SK-N-MC (cell line): ENCODE results near the gene MACROD2.

Experiments used
- DNase-seq: peaks from one replicate; pipeline ENCODE4 v3.0.0-alpha.2; 2011; ENCODE audit warnings: low read depth, low spot score
- H3K27ac ChIP-seq: fragments of 200-600 bp; sonication (generic); 2 replicates; pipeline ENCODE4 v1.5.1; 2016; ENCODE audit warnings: mixed run types
- H3K36me3 ChIP-seq: fragments of 200-600 bp; sonication (generic); 2 replicates; pipeline ENCODE4 v1.6.1; 2017; ENCODE audit warnings: antibody characterized with exemption, low read length, mixed read lengths; ENCODE audit not compliant: insufficient read depth
- H3K4me3 ChIP-seq: fragments of 200-600 bp; sonication (generic); 2 replicates; pipeline ENCODE4 v1.5.1; 2016
- H3K9ac ChIP-seq: fragments of 200-600 bp; sonication (generic); 2 replicates; pipeline ENCODE4 v1.8.0; 2017; ENCODE audit warnings: mixed run types, mixed read lengths; ENCODE audit not compliant: insufficient read length
- H3K9me3 ChIP-seq: fragments of 200-600 bp; sonication (generic); 2 replicates; pipeline ENCODE4 v1.6.1; 2017; ENCODE audit warnings: low read depth, mild to moderate bottlenecking, antibody characterized with exemption, low read length, moderate library complexity, mixed read lengths
- EZH2 ChIP-seq: fragments of 200-600 bp; sonication (generic); IDR thresholded peaks from one replicate; pipeline ENCODE4 v1.6.1; 2017; ENCODE audit warnings: antibody characterized with exemption
- FOXP2 ChIP-seq: optimal IDR thresholded peaks from 2 replicates; pipeline ENCODE3; 2011; ENCODE audit warnings: mild to moderate bottlenecking, moderate library complexity; ENCODE audit not compliant: insufficient read depth; ENCODE audit errors: extremely low read length, control extremely low read depth
- POLR2AphosphoS5 ChIP-seq: IDR thresholded peaks from 2 replicates; pipeline ENCODE4 v1.6.1; 2012; ENCODE audit warnings: mild to moderate bottlenecking, low read depth, low read length, borderline replicate concordance

MACROD2 gene

DNA sequence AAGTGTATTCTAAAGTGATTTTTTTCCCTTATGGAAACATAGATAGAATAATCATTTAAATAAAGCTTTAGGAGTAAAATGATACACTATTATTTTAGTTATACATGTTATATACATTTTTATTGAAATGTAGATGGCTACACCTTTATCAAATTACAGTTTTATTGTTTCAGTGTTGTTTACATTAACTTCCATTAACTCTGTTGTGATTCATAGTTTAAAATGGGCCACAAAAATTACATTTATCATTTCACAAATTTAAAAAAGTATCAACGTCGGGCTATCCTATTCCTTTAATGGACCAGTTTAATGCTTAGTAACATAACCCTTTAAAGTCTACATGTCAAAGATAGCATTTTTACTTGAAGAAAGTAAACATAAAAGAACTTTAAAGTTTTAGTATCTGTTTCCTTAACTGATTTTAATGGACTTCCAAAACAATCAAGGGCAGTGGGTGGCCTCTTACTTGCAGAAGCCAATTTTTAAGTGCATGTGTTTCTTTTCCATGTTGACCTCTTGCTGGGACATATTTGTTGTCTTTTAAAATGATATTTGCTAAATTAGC lies 389.9 kb downstream of the MACROD2 start:
- Histone ChIP-seq H3K9ac (no peak overlapping the region), H3K4me3 (no peak overlapping the region), H3K27ac (no peak overlapping the region), H3K36me3 (no peaks in the 10 kb centered on the region), H3K9me3 (no peaks in the 10 kb centered on the region)
- no peak for TF ChIP-seq POLR2AphosphoS5
- TF ChIP-seq FOXP2, result no peak
- TF ChIP-seq EZH2, result no peak
- DNase-seq, result no peak

DNA sequence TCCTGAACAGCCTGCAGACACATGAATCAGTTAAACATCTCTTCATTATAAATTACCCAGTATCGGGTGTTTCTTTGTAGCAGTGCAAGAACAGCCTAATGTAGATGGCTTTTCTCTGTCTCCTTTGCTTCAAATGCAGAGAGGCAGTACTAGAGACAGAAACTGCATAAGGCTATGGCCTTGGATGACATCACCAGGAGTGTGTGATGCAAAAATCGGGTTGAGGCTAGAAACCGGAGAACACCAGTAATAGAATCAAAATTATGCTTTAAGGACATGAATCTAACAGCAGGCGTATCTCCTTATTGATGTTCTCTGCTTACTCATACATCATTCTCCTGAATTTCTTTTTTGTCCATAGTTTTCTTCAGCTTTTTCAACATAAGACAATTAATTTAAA lies 391.4 kb downstream of the MACROD2 start:
- Histone ChIP-seq H3K36me3 (no peaks in the 10 kb centered on the region), H3K9ac (no peak overlapping the region), H3K27ac (no peak overlapping the region), H3K9me3 (no peaks in the 10 kb centered on the region), H3K4me3 (no peak overlapping the region)
- TF ChIP-seq FOXP2 (no peak), POLR2AphosphoS5 (no peak), EZH2 (no peak)
- DNase-seq, result no peak

DNA sequence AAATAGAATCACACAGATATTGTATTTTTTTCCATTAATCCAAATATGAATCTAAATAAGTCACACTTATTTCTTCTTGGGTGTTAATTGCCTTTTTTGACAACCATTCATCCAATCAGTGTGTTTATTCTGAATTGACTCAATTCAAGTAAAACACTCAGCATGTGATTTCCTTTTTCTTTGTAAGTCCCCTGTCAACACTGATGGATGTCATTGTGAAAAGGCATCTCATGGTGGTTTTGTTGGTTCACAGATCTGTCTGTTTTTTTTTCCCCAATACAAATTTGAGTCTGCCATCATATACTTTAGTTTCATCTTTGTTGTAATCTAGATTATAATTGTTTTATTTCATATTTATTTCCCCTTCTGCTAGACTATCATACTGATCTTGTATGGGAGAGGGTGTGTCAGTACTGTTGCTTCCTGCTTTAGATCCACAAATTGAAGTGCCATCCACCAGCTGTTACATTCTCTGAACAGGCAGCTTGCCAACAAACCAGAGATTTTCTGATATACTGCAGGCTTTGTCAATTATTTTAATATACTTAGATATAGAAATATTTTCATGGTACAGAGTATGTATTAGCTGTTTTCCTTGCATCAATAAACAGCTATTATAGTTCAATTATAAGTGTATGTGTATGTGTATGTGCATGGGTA lies 406.3 kb downstream of the MACROD2 start:
- Histone ChIP-seq H3K9me3 (no peaks in the 10 kb centered on the region), H3K27ac (peak overlapping the region; percentile 45; the same call in 1 of the 2 replicates), H3K9ac (no peak overlapping the region), H3K36me3 (no peaks in the 10 kb centered on the region), H3K4me3 (peak overlapping the region; percentile 34; the same call in 1 of the 2 replicates)
- TF ChIP-seq POLR2AphosphoS5 (no peak), FOXP2 (no peak), EZH2 (no peak)
- no peak for DNase-seq

DNA sequence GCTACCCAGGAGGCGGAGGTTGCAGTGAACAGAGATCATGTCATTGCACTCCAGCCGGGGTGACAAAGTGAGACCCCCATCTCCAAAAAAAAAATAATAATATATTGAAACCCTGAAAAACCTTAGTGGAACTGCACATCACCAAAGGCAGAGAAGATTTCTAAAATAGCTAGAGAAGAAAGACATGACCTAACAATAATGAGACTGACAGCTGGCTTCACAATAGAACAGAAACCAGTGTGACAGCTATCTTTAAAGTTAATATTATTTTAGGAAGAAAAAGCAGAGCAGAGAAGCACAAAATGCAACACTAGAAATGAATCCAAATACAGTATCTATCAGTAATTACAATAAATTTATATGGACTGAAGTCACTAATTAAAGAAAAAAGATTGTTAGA lies 409.2 kb downstream of the MACROD2 start:
- TF ChIP-seq POLR2AphosphoS5 (no peak), EZH2 (no peak), FOXP2 (no peak)
- Histone ChIP-seq H3K4me3 (no peak overlapping the region), H3K36me3 (no peaks in the 10 kb centered on the region), H3K9ac (no peak overlapping the region), H3K9me3 (no peaks in the 10 kb centered on the region), H3K27ac (no peak overlapping the region)
- DNase-seq, result no peak

DNA sequence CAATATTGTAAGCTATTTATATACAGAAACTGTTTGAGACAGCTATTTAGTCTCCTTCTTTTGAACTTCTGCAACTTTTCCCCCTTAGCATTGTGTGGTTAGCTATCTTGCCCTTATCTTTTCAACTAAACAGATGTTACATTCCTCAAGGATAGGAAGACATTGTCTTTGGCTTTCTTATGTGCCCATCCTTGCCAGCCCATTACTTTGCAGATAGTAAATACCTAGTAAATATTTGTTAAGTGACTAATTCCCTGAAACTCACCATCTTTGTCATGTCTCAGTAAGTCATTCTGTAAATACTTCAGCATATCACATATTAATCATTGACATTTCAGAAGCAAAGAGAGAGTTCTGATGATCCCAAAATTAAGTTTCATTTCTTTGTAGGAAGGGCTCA lies 411.2 kb downstream of the MACROD2 start:
- Histone ChIP-seq H3K9ac (no peak overlapping the region), H3K27ac (no peak overlapping the region), H3K4me3 (no peak overlapping the region), H3K36me3 (no peaks in the 10 kb centered on the region), H3K9me3 (no peaks in the 10 kb centered on the region)
- no peak for TF ChIP-seq POLR2AphosphoS5
- no peak for TF ChIP-seq EZH2
- no peak for DNase-seq

DNA sequence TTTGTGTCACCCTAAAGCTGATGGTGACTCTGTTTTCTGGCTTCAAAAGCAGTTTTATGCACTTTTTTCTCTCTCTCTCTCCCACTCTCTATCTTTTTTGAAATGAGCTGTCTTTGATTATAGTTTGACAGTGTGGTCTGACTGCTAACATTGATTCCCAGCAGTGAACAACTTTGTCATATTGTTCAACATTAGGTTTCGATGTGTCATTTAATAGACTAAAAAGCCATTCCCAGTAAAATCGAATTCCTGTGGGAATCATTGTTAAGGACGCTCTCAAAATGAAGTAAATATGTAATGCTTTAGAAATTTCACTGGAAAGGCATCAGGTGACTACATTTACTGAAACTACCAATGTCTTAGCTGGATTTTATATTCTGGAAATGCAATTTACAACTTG lies 412.0 kb downstream of the MACROD2 start:
- no peak overlapping the region for H3K9ac ChIP-seq
- no peaks in the 10 kb centered on the region for H3K36me3 ChIP-seq
- H3K27ac ChIP-seq, result no peak overlapping the region
- no peaks in the 10 kb centered on the region for H3K9me3 ChIP-seq
- no peak for DNase-seq
- no peak overlapping the region for H3K4me3 ChIP-seq
- no peak for TF ChIP-seq EZH2
- TF ChIP-seq POLR2AphosphoS5, result no peak
- no peak for TF ChIP-seq FOXP2

DNA sequence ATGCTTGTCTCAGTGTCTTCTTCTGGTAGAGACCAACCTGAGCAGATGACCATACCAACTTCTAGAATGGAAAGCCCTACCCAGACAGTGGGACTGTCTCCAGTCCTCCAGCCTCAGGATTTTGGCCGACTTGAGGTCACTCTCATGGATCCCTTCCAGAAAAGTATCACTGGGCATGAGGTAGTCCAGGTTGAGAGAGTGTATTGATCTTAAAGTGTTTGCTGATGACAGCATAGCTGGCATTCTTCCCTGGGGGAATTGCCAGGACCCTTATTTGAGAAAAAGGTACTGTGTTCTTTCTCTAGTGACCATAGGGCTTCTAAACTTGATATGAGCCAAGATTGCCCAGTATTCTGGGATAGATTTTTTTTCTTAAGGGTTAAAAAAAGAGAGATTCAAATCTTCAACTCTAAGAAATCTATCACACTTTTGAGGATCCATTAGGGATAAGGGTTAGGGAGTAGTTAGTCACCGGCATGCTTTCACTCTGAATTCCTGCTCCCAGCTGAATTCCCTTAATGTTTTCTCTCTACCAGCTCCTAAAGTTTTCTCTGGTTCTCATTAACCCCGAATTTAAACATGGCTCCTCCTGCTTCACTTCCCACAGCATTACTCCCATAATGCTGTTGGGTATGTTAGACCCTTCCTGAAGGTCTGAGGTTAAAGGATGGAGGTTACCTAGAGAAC lies 415.7 kb downstream of the MACROD2 start:
- no peak overlapping the region for H3K9ac ChIP-seq

DNA sequence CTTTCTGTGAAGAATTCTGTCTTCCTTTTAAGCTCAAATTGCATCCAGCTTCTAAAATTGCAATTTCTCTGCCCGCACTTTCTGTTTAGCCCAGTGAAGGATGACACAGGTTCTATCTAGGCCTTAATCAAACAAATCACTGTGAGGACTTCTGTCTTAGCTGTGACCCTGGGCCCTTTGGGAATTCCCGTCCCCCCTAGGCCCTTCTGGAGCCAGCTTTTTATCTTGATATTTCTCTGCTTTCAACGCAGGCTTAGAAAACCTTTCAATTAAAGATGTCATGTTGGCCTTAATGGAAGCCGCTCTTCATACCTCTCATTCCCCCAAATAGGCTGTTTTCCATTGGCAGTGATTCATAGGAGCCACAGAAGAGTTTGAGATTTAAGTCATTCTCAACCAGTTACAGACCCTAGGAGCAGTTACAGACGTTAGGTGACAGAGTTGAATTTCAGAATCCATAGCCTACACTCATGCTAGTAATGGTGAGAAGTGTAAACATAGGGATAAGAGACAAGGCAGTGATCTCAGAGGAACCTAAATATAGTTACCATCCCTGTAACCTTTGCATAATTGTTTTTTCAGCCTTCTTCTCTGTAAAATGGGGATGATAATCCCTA lies 416.9 kb downstream of the MACROD2 start:
- DNase-seq, result no peak
- no peaks in the 10 kb centered on the region for H3K9me3 ChIP-seq
- no peaks in the 10 kb centered on the region for H3K36me3 ChIP-seq
- H3K9ac ChIP-seq, result no peak overlapping the region
- H3K4me3 ChIP-seq, result no peak overlapping the region
- no peak overlapping the region for H3K27ac ChIP-seq
- no peak for TF ChIP-seq EZH2

More for the DNA sequence above, 415.7 kb downstream of the MACROD2 start:
- no peak for TF ChIP-seq EZH2
- TF ChIP-seq POLR2AphosphoS5, result no peak
- no peak for TF ChIP-seq FOXP2
- no peak for DNase-seq
- Histone ChIP-seq H3K9me3 (no peaks in the 10 kb centered on the region), H3K36me3 (no peaks in the 10 kb centered on the region), H3K27ac (no peak overlapping the region), H3K4me3 (no peak overlapping the region)
